ENCODE results near the gene ANKRD17.

ANKRD17 gene

DNA sequence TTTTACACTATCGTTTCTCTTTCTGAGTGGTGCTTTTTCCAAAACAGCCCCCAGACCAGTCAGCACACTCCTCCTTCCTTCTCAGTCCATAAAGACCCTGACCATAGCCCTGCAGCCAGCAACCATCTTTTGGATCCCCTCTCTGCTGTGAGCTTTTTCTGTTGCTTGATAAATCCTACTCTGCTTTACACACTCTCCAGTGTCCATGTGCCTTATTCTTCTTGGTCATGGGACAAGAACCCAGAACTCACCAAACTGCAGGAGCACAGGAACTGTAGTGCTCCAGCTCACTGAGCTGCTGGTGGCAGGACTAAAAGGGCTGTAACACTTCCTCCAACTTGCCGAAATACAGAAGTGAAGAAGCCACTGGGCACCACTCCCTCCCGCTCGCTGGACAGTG is 221.5 kb downstream of the ANKRD17 start:
- no peak for DNase-seq

DNA sequence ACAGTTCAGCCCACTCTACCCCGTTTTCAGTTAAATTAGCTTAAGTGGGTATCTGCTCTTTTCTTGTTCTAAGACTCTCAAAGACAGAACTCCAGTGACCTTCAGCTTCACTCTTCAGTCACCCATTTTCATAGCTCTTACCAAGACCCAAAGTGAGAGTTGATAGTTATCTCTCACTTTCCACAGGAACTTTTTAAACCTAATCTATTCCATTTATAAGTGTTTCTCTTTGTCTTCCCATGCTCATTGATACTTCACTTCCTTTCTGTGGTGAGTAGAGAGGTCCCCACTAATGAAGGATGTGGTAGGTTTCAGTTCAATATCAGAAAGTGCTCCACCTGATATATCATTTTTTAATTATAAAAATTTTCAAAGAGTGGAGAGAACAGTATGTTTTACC is 222.5 kb downstream of the ANKRD17 start:
- DNase-seq = no peak

DNA sequence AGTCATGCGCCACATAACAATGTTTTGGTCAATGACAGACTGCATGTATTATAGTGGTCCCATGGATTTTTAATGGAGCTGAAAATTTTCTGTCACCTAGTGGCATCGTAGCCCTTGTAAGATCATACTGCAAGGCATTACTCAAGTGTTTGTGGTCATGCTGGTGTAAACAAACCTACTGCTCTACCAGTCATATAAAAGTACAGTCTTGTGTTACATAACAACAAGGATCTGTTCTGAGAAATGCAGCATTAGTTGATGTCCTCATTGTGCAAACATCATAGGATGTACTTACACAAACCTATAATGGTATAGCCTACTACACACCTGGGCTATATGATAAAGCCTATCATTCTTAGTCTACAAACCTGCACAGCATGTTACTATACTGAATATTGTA is 223.7 kb downstream of the ANKRD17 start:
- DNase-seq = no peak

DNA sequence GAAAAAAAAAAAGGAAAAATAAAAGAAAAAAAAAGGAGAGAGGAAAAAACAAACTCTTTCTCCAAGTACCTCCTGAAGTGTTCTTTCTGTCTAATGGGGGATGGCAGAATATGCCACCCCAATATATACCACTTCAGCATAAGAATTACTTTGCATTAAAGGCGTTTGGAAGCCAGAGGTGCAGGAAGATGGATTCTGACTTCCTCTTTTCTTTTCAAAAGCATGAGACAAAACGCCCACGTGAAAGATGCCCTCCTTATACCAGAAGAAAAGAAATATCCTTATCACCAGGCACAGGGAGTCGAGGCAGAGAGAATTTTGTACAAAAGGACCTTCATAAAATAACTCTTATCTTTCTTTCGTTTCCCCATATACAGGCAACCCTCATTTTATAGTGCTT is 230.0 kb downstream of the ANKRD17 start:
- no peak for DNase-seq

Measured in stimulated activated CD4-positive, alpha-beta T cell treated with anti-CD3 and anti-CD28 coated beads, Interleukin-4, amount 100 ng/mL, for 1 hour (primary cell).